ENCODE results near the gene BEST3. TPM values are rescaled to one million over a fixed set of nuclear protein-coding genes. Genes with fewer than 3 reads are reported as not detected.

BEST3 gene
- total and polyA plus RNA-seq, 7 donors, result 41.8 to 181 (median 141) TPM

- DNase-seq, result no peak
Observed at GRCh38 chr12:69653703-69654102, 45.4 kb downstream of the BEST3 start.

GRCh38 chr12:69651922-69652321, 47.2 kb downstream of the BEST3 start:
- Histone ChIP-seq H3K4me1 (peaks cover 24% of the 10 kb centered on the region), H3K36me3 (ENCODE audit: insufficient read depth in 1 of 2, low read depth in 1 of 2) (peaks cover 0 to 14% of the 10 kb centered on the region in 2 donors), H3K27ac (no peak overlapping the region), H3K9me3 (no peaks in the 10 kb centered on the region), H3K27me3 (ENCODE audit: insufficient read depth in 3 of 3, low read length in 2 of 3) (no peaks in the 10 kb centered on the region), H3K4me3 (no peak overlapping the region)
- DNase-seq (no peak), ATAC-seq (no peak)
- 59 to 96% (median 59%) methylated on average over 3 of the region's 3 CpGs for WGBS, 3 donors
- TF ChIP-seq CTCF (IDR thresholded peaks at IDR 0.05), result no peak
- intact Hi-C loops (cut with DNase I), result no loop called here

More at GRCh38 chr12:69653703-69654102, 45.4 kb downstream of the BEST3 start:
- no peak for ATAC-seq
- no peaks in the 10 kb centered on the region for H3K27me3 ChIP-seq (ENCODE audit: insufficient read depth in 3 of 3, low read length in 2 of 3)
- intact Hi-C loops (cut with DNase I), result no loop called here
- H3K36me3 ChIP-seq (ENCODE audit: insufficient read depth in 1 of 2, low read depth in 1 of 2), result peaks cover 0 to 14% of the 10 kb centered on the region in 2 donors
- no peak for TF ChIP-seq CTCF (IDR thresholded peaks at IDR 0.05)
- peaks cover 40% of the 10 kb centered on the region for H3K4me1 ChIP-seq
- no peaks in the 10 kb centered on the region for H3K9me3 ChIP-seq
- H3K4me3 ChIP-seq, result no peak overlapping the region
- H3K27ac ChIP-seq, result no peak overlapping the region
- 81 to 92% (median 85%) methylated on average over 8 of the region's 8 CpGs for WGBS, 3 donors

- Histone ChIP-seq H3K27ac (no peak overlapping the region), H3K4me1 (peaks cover 10% of the 10 kb centered on the region), H3K27me3 (ENCODE audit: insufficient read depth in 3 of 3, low read length in 2 of 3) (no peaks in the 10 kb centered on the region), H3K36me3 (ENCODE audit: insufficient read depth in 1 of 2, low read depth in 1 of 2) (peaks cover 0 to 4% of the 10 kb centered on the region in 2 donors), H3K9me3 (no peaks in the 10 kb centered on the region), H3K4me3 (no peak overlapping the region)
- WGBS, 3 donors, result 18 to 32% (median 22%) methylated on average over 4 of the region's 4 CpGs
- no peak for DNase-seq
- peak in 3 of 4 donors; percentile 27 to 84 (median 71) for ATAC-seq
- intact Hi-C loops (cut with DNase I), result no loop called here
- no peak for TF ChIP-seq CTCF (IDR thresholded peaks at IDR 0.05)
Observed at GRCh38 chr12:69649529-69649928, 49.6 kb downstream of the BEST3 start.

- H3K4me3 ChIP-seq, result no peak overlapping the region
- peaks cover 10% of the 10 kb centered on the region for H3K4me1 ChIP-seq
- no peaks in the 10 kb centered on the region for H3K36me3 ChIP-seq (ENCODE audit: insufficient read depth in 1 of 2, low read depth in 1 of 2)
- WGBS, 3 donors, result 79 to 87% (median 81%) methylated on average over 3 of the region's 3 CpGs
- DNase-seq (no peak), ATAC-seq (peak; percentile 17 to 68 (median 53))
- H3K27ac ChIP-seq, result no peak overlapping the region
- intact Hi-C loops (cut with DNase I), result no loop called here
- TF ChIP-seq CTCF (IDR thresholded peaks at IDR 0.05), result no peak
- H3K9me3 ChIP-seq, result no peaks in the 10 kb centered on the region
- no peaks in the 10 kb centered on the region for H3K27me3 ChIP-seq (ENCODE audit: insufficient read depth in 3 of 3, low read length in 2 of 3)
Observed at GRCh38 chr12:69648476-69648875, 50.6 kb downstream of the BEST3 start.

- Histone ChIP-seq H3K4me3 (no peak overlapping the region), H3K9me3 (no peaks in the 10 kb centered on the region), H3K27me3 (ENCODE audit: insufficient read depth in 3 of 3, low read length in 2 of 3) (no peaks in the 10 kb centered on the region), H3K4me1 (peaks cover 17% of the 10 kb centered on the region), H3K36me3 (ENCODE audit: insufficient read depth in 1 of 2, low read depth in 1 of 2) (no peaks in the 10 kb centered on the region), H3K27ac (no peak overlapping the region)
- 72 to 77% (median 72%) methylated on average over 4 of the region's 4 CpGs for WGBS, 3 donors
- TF ChIP-seq CTCF (IDR thresholded peaks at IDR 0.05), result no peak
- DNase-seq (no peak), ATAC-seq (no peak)
- intact Hi-C loops (cut with DNase I), result no loop called here
Observed at GRCh38 chr12:69647178-69647577, 51.9 kb downstream of the BEST3 start.
